HCT116 (cell line): ENCODE measurements around the gene PLB1.

Experiments used
- EZH2phosphoT487 ChIP-seq: fragments of 200-600 bp; IDR thresholded peaks from 2 replicates; pipeline ENCODE4 v1.6.1; 2018; ENCODE audit warnings: antibody characterized with exemption, borderline replicate concordance
- REST ChIP-seq: IDR thresholded peaks from 2 replicates; pipeline ENCODE4 v1.6.1; 2012; ENCODE audit warnings: low read depth
- SIN3A ChIP-seq: IDR thresholded peaks from 2 replicates; pipeline ENCODE4 v1.6.1; 2012; ENCODE audit warnings: low read depth
- SP1 ChIP-seq: IDR thresholded peaks from 2 replicates; pipeline ENCODE4 v1.6.1; 2012; ENCODE audit warnings: low read depth
- TF ChIP-seq, protein P1 (sequence below), 3 experiments: fragments of 200-600 bp in 1 of 3; sonication (generic) in 1 of 3; IDR thresholded peaks in 2 of 3; conservative IDR thresholded peaks in 1 of 3; 2 replicates each; pipeline ENCODE4 v1.5.1; 2012 to 2017; ENCODE audit warnings: low read depth in 2 of 3, low read length in 2 of 3, antibody characterized with exemption in 1 of 3, borderline replicate concordance in 1 of 3, control low read depth in 1 of 3, mild to moderate bottlenecking in 1 of 3, mixed read lengths in 1 of 3, mixed run types in 1 of 3, moderate library complexity in 1 of 3; ENCODE audit not compliant: insufficient read depth in 1 of 3
- TF ChIP-seq, protein P2 (sequence below): IDR thresholded peaks from 2 replicates; pipeline ENCODE4 v1.6.1; 2012

DNA sequence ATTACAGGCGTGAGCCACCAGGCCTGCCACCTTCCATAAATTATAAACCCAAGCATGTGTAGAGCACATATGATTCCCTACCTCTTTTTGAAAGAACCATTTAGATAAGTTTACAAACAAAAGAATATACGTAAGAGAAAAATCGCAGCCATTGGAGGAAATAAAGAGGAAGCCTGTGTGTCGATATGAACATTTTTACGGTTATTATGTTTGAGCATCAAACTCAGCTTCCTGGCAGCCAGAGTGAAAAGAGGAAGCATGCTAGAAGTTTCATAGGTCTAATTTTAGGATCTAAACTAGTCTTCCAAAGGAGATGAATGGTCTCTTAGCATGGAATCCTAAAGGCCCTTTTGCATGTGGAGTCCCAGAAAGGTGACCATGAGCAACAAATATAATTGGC is 104.3 kb downstream of the PLB1 start:
- TF ChIP-seq, protein P1, sequence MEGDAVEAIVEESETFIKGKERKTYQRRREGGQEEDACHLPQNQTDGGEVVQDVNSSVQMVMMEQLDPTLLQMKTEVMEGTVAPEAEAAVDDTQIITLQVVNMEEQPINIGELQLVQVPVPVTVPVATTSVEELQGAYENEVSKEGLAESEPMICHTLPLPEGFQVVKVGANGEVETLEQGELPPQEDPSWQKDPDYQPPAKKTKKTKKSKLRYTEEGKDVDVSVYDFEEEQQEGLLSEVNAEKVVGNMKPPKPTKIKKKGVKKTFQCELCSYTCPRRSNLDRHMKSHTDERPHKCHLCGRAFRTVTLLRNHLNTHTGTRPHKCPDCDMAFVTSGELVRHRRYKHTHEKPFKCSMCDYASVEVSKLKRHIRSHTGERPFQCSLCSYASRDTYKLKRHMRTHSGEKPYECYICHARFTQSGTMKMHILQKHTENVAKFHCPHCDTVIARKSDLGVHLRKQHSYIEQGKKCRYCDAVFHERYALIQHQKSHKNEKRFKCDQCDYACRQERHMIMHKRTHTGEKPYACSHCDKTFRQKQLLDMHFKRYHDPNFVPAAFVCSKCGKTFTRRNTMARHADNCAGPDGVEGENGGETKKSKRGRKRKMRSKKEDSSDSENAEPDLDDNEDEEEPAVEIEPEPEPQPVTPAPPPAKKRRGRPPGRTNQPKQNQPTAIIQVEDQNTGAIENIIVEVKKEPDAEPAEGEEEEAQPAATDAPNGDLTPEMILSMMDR (IDR thresholded peaks at IDR 0.05 in 2 of 3, conservative IDR thresholded peaks at IDR 0.05 in 1 of 3; ENCODE audit: borderline replicate concordance in 1 of 3, insufficient read depth in 1 of 3, low read depth in 2 of 3, low read length in 2 of 3), result no peak
- TF ChIP-seq EZH2phosphoT487 (no peak), SIN3A (no peak), REST (no peak), SP1 (no peak)
- TF ChIP-seq, protein P2, sequence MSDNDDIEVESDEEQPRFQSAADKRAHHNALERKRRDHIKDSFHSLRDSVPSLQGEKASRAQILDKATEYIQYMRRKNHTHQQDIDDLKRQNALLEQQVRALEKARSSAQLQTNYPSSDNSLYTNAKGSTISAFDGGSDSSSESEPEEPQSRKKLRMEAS, result no peak
